ENCODE measurements around the gene WNT5A.

- no peak for TF ChIP-seq POLR2A (IDR thresholded peaks at IDR 0.05)
- TF ChIP-seq CTCF (IDR thresholded peaks at IDR 0.05) = no peak
Measured at GRCh38 chr3:55486101-55486856, 827 bp downstream of the WNT5A start.

All from lower leg skin (tissue), 3 donors.